ENCODE data around the gene HDAC9. TPM values are rescaled to one million over a fixed set of nuclear protein-coding genes. Genes with fewer than 3 reads are reported as not detected.
"Not testable (repeated sequence)": the region's sequence is repeated elsewhere in the genome, so short reads cannot be mapped to it uniquely, and the experiment has no call there.

HDAC9 gene
- total RNA-seq, 1 experiment from 2014 or later = 2.5 TPM

GRCh38 chr7:18978108-18978495 lies 482.6 kb downstream of the HDAC9 start:
- Histone ChIP-seq H3K4me3 (no peak overlapping the region), H3K9me3 (replicated peaks) (no peaks in the 10 kb centered on the region), H3K36me3 (no peaks in the 10 kb centered on the region), H3K4me1 (peaks cover 10% of the 10 kb centered on the region), H3K27me3 (no peaks in the 10 kb centered on the region), H3K27ac (no peak overlapping the region)
- no peak for DNase-seq

DNA sequence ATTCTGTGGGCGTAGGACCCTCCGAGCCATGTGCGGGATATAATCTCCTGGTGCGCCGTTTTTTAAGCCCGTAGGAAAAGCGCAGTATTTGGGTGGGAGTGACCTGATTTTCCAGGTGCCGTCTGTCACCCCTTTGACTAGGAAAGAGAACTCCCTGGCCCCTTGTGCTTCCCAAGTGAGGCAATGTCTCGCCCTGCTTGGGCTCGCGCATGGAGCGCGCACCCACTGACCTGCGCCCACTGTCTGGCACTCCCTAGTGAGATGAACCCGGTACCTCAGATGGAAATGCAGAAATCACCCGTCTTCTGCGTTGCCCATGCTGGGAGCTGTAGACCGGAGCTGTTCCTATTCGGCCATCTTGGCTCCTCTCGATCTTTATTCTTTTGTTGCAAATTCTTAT lies 495.2 kb downstream of the HDAC9 start:
- H3K36me3 ChIP-seq; H3K4me3 ChIP-seq; DNase-seq; H3K27me3 ChIP-seq; H3K9me3 ChIP-seq (replicated peaks); H3K4me1 ChIP-seq; H3K27ac ChIP-seq: not testable (repeated sequence)

DNA sequence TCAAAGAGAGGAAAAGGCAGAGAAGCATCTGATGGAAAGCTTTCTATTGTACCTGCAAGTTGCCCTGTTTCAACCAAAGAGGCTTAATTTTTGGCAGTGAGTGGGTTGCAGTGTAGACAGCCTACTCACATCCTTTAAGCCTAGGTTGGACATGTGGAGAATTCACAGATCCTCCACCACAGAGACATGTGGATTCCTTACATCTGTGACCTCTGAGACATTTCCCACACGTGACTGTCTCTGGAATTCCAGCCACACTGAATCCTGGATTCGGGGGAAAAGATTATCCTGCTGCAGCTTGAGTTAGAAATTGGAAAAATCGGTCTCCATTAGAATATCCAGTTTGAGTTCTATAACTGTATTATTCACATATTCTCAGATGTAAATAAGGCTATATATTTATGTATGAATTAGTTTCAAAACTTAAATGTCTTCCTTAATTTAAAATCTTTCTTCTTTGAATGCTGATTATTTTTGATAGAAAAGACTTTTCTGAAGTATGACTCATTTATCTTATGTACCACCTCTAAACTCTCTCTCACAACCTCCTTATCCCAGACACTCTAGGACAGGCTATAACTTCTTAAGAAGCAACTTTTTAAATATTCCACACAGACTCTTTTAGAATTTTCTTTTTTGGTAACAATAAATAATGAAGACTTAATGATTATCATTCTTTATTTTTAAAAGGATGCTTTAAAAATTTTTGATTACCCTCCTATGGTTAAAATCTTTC lies 498.6 kb downstream of the HDAC9 start:
- Histone ChIP-seq H3K4me1 (peaks cover 11% of the 10 kb centered on the region), H3K27ac (no peak overlapping the region), H3K4me3 (no peak overlapping the region), H3K36me3 (no peaks in the 10 kb centered on the region), H3K27me3 (no peaks in the 10 kb centered on the region), H3K9me3 (replicated peaks) (no peaks in the 10 kb centered on the region)
- peak in 1 of 2 experiments; percentile 21 for DNase-seq

GRCh38 chr7:18995270-18995671 lies 499.7 kb downstream of the HDAC9 start:
- peak in 1 of 2 experiments; percentile 30 for DNase-seq
- Histone ChIP-seq H3K9me3 (replicated peaks) (no peaks in the 10 kb centered on the region), H3K4me1 (peaks cover 11% of the 10 kb centered on the region), H3K36me3 (no peaks in the 10 kb centered on the region), H3K4me3 (peak overlapping the region; percentile 17), H3K27ac (peak overlapping the region; percentile 24; the same call in 1 of the 2 replicates), H3K27me3 (no peaks in the 10 kb centered on the region)

DNA sequence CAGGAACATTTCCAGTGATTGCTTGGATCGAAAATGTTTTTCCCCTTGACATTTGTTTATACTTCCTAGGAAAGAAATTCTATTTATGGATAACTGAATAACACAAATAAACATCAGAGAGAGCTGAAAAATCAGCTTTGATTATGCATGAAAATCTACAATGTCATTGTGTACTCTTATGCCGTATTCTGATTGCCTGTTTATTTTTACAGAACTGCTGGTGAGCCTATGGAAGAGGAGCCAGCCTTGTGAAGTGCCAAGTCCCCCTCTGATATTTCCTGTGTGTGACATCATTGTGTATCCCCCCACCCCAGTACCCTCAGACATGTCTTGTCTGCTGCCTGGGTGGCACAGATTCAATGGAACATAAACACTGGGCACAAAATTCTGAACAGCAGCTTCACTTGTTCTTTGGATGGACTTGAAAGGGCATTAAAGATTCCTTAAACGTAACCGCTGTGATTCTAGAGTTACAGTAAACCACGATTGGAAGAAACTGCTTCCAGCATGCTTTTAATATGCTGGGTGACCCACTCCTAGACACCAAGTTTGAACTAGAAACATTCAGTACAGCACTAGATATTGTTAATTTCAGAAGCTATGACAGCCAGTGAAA lies 500.4 kb downstream of the HDAC9 start:
- DNase-seq = peak; percentile 50 to 68
- Histone ChIP-seq H3K9me3 (replicated peaks) (no peaks in the 10 kb centered on the region), H3K27me3 (no peaks in the 10 kb centered on the region), H3K27ac (peak overlapping the region; percentile 24; the same call in 1 of the 2 replicates), H3K4me1 (peaks cover 11% of the 10 kb centered on the region), H3K4me3 (peak overlapping the region; percentile 17), H3K36me3 (no peaks in the 10 kb centered on the region)

- H3K4me1 ChIP-seq = peaks cover 12% of the 10 kb centered on the region
These were observed 501.0 kb downstream of the HDAC9 start for GRCh38 chr7:18996583-18996982.

DNA sequence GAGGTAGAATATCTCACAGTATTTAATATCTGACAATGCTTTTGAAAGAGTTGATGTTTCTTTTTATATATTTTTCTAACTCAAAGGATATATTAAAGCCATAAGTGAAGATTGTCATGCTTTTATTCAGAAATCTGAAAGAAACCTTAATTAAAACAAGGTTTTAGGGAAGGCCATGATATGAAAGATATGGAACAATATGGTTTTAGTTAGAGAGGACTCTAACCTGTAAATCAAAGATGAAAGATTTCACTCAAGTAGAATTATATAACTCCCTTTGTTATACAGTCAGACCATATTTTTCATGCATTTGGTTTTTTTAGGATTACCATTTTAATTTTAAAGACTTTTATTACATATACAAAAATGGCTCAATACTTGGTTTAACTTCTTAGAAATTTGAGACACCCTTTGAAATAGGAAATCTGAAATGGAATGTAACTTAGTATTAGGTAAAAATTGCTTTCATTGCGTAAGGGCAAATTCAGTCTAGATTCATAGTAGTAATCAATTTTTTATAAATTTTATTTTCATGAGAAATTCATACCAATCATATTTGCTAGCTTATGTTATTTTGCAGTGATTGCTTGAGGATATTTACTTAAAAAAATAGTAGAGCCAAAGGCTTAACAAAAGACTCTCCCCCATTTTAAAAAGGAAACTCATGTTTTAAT lies 502.1 kb downstream of the HDAC9 start:
- Histone ChIP-seq H3K27me3 (no peaks in the 10 kb centered on the region), H3K9me3 (replicated peaks) (no peaks in the 10 kb centered on the region), H3K4me3 (no peak overlapping the region), H3K36me3 (no peaks in the 10 kb centered on the region), H3K27ac (no peak overlapping the region), H3K4me1 (peaks cover 15% of the 10 kb centered on the region)
- no peak for DNase-seq

More at GRCh38 chr7:18996583-18996982, 501.0 kb downstream of the HDAC9 start:
- no peaks in the 10 kb centered on the region for H3K9me3 ChIP-seq (replicated peaks)
- H3K27me3 ChIP-seq = no peaks in the 10 kb centered on the region
- no peaks in the 10 kb centered on the region for H3K36me3 ChIP-seq
- H3K4me3 ChIP-seq = no peak overlapping the region; the same call in 1 of the 2 replicates
- H3K27ac ChIP-seq = peak overlapping the region; percentile 24; the same call in 1 of the 2 replicates
- peak in 1 of 2 experiments; percentile 17 for DNase-seq

- Histone ChIP-seq H3K36me3 (no peaks in the 10 kb centered on the region), H3K9me3 (replicated peaks) (no peaks in the 10 kb centered on the region; the same call in 1 of the 2 replicates)
These were observed 504.9 kb downstream of the HDAC9 start for GRCh38 chr7:19000410-19000809.

GRCh38 chr7:19001854-19002253 lies 506.3 kb downstream of the HDAC9 start:
- no peak overlapping the region for H3K4me3 ChIP-seq
- H3K4me1 ChIP-seq = peaks cover 5% of the 10 kb centered on the region; the same call in 1 of the 2 replicates
- no peaks in the 10 kb centered on the region; the same call in 1 of the 2 replicates for H3K9me3 ChIP-seq (replicated peaks)
- H3K36me3 ChIP-seq = no peaks in the 10 kb centered on the region
- DNase-seq = no peak
- no peaks in the 10 kb centered on the region for H3K27me3 ChIP-seq
- no peak overlapping the region for H3K27ac ChIP-seq

More at GRCh38 chr7:19000410-19000809, 504.9 kb downstream of the HDAC9 start:
- Histone ChIP-seq H3K4me3 (no peak overlapping the region), H3K27ac (no peak overlapping the region), H3K4me1 (peaks cover 7% of the 10 kb centered on the region; the same call in 1 of the 2 replicates), H3K27me3 (no peaks in the 10 kb centered on the region)
- no peak for DNase-seq

DNA sequence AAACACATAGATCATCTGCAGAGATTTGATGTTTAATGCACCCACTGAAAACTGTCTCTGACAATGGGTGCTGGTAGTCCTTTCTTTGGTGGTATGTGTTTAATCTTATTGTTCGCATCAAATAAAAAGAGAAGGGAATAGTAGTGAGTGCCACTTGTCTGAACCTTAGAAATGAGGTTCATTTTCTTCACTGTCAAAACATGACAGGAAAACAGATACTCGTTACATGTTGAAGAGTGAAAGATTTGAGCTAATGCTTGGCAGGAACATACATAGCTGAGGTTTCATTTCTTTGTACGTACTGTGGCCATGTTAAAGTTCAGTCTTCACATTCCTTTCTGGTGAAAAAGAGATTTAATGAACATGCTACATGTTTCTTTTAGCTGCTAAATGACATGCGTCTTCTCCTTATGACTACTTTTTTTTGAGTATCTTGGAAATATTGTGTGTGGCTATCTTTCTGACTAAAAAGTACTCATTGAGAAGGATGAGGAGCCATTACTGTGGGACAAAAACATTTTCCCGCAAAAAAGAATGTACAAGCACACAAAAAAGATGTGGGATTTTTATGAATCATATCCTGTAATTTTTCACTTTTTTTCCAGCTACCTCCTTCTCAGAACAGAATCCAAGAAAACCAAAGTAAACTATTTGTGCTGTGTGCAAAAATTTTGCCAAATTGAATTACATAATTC lies 513.8 kb downstream of the HDAC9 start:
- DNase-seq = no peak
- H3K27ac ChIP-seq = no peak overlapping the region

DNA sequence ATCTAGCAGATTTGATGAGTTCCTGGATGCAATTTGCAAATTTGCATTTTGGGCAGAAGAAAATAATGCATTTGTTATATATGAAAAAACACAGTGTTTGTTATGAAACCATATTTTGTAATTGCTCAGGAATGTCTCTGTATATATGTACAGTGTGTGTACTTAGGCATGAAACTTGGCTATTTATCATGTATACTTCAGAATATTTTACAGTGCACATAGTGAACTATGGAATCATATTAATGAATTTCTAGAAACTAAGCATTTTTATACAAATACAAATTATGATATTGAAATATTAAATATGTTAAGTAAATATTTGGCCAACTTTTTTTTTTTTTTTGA lies 514.4 kb downstream of the HDAC9 start:
- H3K27me3 ChIP-seq = no peaks in the 10 kb centered on the region
- H3K27ac ChIP-seq = no peak overlapping the region
- no peak for DNase-seq
- H3K4me3 ChIP-seq = no peak overlapping the region
- no peaks in the 10 kb centered on the region for H3K36me3 ChIP-seq
- no peaks in the 10 kb centered on the region for H3K9me3 ChIP-seq (replicated peaks)
- no peaks in the 10 kb centered on the region for H3K4me1 ChIP-seq

More for the DNA sequence above, 513.8 kb downstream of the HDAC9 start:
- no peak overlapping the region for H3K4me3 ChIP-seq
- no peaks in the 10 kb centered on the region; the same call in 1 of the 2 replicates for H3K9me3 ChIP-seq (replicated peaks)
- no peaks in the 10 kb centered on the region for H3K36me3 ChIP-seq
- H3K4me1 ChIP-seq = no peaks in the 10 kb centered on the region
- no peaks in the 10 kb centered on the region for H3K27me3 ChIP-seq

DNA sequence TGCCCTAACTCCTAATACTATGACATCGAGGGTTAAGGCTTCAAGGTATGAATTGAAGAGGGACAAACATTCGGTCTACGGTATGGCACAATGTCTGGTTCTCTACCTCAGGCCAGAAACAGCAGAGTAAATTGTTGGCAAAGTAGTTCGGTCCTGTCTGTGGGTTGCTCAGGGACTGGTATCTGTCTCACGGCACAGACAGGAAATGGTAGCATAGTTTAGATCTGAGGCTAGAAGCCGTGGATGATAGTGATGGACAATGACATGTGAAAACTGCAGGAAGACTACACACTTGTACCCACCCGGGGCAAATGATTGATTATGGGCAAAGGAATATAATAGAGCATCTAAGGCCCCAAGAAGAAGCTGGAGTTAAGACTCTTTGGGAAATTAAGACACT lies 515.7 kb downstream of the HDAC9 start:
- H3K27me3 ChIP-seq = no peaks in the 10 kb centered on the region
- no peaks in the 10 kb centered on the region; the same call in 1 of the 2 replicates for H3K9me3 ChIP-seq (replicated peaks)
- H3K4me3 ChIP-seq = no peak overlapping the region
- no peaks in the 10 kb centered on the region for H3K4me1 ChIP-seq
- no peak overlapping the region for H3K27ac ChIP-seq
- no peaks in the 10 kb centered on the region for H3K36me3 ChIP-seq
- peak in 1 of 2 experiments; percentile 27 for DNase-seq

GRCh38 chr7:19015098-19015497 lies 519.5 kb downstream of the HDAC9 start:
- H3K9me3 ChIP-seq (replicated peaks) = no peaks in the 10 kb centered on the region; the same call in 1 of the 2 replicates

DNA sequence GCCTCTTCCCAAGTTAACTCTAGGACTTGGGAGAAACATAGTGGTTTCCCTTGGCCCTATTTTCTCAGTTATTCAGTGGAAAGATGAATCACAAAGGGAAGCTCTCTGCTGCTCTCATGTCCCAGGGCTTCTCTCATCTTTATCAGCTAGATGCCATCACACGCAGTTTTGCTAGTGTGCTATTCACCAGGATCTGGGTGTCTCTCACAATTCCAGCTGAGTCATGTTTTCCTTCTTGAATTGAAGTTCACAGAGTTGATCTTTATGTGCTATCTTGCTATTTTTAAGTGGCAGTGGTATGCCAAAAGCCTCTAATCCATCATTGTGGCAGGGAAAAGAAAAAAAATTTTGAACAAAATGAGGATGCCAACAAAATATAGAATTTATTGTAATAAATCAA lies 520.6 kb downstream of the HDAC9 start:
- no peak for DNase-seq
- no peaks in the 10 kb centered on the region for H3K27me3 ChIP-seq
- no peak overlapping the region for H3K4me3 ChIP-seq
- no peaks in the 10 kb centered on the region for H3K36me3 ChIP-seq
- no peaks in the 10 kb centered on the region; the same call in 1 of the 2 replicates for H3K9me3 ChIP-seq (replicated peaks)
- H3K27ac ChIP-seq = no peak overlapping the region
- H3K4me1 ChIP-seq = no peaks in the 10 kb centered on the region

More at GRCh38 chr7:19015098-19015497, 519.5 kb downstream of the HDAC9 start:
- no peaks in the 10 kb centered on the region for H3K36me3 ChIP-seq
- no peaks in the 10 kb centered on the region for H3K27me3 ChIP-seq
- DNase-seq = no peak
- H3K4me3 ChIP-seq = no peak overlapping the region
- H3K27ac ChIP-seq = no peak overlapping the region
- no peaks in the 10 kb centered on the region for H3K4me1 ChIP-seq

Data from SJCRH30 (cell line).